Measurements from ENCODE around the gene ALG14. TPM values are rescaled to one million over a fixed set of nuclear protein-coding genes. Genes with fewer than 3 reads are reported as not detected.

ALG14 gene
- total and polyA plus RNA-seq, 4 donors = 1.0 to 16.6 (median 1.9) TPM

GRCh38 chr1:95006681-95007080 is 66.1 kb downstream of the ALG14 start:
- Histone ChIP-seq H3K27me3 (ENCODE audit: control insufficient read depth in 4 of 4, insufficient read depth in 4 of 4, low read length in 3 of 4) (no peaks in the 10 kb centered on the region), H3K27ac (ENCODE audit: low read depth in 1 of 2, low read length in 2 of 2) (no peak overlapping the region), H3K9ac (ENCODE audit: low read depth in 1 of 2, low read length in 2 of 2) (no peak overlapping the region), H3K9me3 (ENCODE audit: control insufficient read depth in 4 of 4, low read length in 3 of 4) (no peaks in the 10 kb centered on the region), H3K4me3 (ENCODE audit: low read depth in 1 of 3, low read length in 3 of 3) (no peak overlapping the region), H3K4me1 (ENCODE audit: control insufficient read depth in 4 of 4, insufficient read depth in 4 of 4, low read length in 3 of 4) (no peaks in the 10 kb centered on the region), H3K36me3 (ENCODE audit: control insufficient read depth in 4 of 4, insufficient read depth in 3 of 4, low read depth in 1 of 4, low read length in 3 of 4) (peaks cover 0 to 2% (median 0%) of the 10 kb centered on the region in 4 donors)
- TF ChIP-seq NR2F2 (IDR thresholded peaks at IDR 0.05) (no peak), SP1 (IDR thresholded peaks at IDR 0.05) (no peak), GABPA (IDR thresholded peaks at IDR 0.05 in 1 of 2, conservative IDR thresholded peaks at IDR 0.05 in 1 of 2) (no peak), JUND (IDR thresholded peaks at IDR 0.05) (no peak), FOXA2 (IDR thresholded peaks at IDR 0.05) (no peak)
- DNase-seq (ENCODE audit: low spot score) = no peak
- WGBS = 83% methylated on average over 4 of the region's 4 CpGs

DNA sequence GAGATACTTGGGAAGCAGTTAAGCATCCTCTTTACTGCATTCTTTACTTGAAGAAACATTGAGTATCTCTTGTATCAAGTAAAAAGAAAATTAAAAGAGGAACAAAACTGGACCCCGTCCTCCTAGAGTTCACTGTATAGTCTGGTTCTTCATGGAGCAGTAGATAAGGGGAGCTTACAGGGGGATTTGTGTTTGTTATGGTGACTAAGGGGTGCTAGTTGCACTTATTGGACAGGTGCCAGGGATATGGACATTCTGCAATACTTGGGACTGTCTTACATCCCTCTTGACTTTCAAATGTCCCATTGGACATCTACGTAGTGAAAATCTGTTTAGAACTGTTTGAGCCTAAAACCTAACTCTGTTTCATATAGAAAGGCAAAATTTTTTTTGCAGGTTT is 67.2 kb downstream of the ALG14 start:
- Histone ChIP-seq H3K9me3 (ENCODE audit: control insufficient read depth in 4 of 4, low read length in 3 of 4) (no peaks in the 10 kb centered on the region), H3K9ac (ENCODE audit: low read depth in 1 of 2, low read length in 2 of 2) (no peak overlapping the region), H3K36me3 (ENCODE audit: control insufficient read depth in 4 of 4, insufficient read depth in 3 of 4, low read depth in 1 of 4, low read length in 3 of 4) (peaks cover 0 to 2% (median 0%) of the 10 kb centered on the region in 4 donors), H3K27me3 (ENCODE audit: control insufficient read depth in 4 of 4, insufficient read depth in 4 of 4, low read length in 3 of 4) (no peaks in the 10 kb centered on the region), H3K4me3 (ENCODE audit: low read depth in 1 of 3, low read length in 3 of 3) (no peak overlapping the region), H3K4me1 (ENCODE audit: control insufficient read depth in 4 of 4, insufficient read depth in 4 of 4, low read length in 3 of 4) (no peaks in the 10 kb centered on the region), H3K27ac (ENCODE audit: low read depth in 1 of 2, low read length in 2 of 2) (no peak overlapping the region)
- TF ChIP-seq, protein P1, sequence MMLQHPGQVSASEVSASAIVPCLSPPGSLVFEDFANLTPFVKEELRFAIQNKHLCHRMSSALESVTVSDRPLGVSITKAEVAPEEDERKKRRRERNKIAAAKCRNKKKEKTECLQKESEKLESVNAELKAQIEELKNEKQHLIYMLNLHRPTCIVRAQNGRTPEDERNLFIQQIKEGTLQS (IDR thresholded peaks at IDR 0.05) = no peak
- TF ChIP-seq FOXA1 (IDR thresholded peaks at IDR 0.05) = no peak
- TF ChIP-seq, protein P2, sequence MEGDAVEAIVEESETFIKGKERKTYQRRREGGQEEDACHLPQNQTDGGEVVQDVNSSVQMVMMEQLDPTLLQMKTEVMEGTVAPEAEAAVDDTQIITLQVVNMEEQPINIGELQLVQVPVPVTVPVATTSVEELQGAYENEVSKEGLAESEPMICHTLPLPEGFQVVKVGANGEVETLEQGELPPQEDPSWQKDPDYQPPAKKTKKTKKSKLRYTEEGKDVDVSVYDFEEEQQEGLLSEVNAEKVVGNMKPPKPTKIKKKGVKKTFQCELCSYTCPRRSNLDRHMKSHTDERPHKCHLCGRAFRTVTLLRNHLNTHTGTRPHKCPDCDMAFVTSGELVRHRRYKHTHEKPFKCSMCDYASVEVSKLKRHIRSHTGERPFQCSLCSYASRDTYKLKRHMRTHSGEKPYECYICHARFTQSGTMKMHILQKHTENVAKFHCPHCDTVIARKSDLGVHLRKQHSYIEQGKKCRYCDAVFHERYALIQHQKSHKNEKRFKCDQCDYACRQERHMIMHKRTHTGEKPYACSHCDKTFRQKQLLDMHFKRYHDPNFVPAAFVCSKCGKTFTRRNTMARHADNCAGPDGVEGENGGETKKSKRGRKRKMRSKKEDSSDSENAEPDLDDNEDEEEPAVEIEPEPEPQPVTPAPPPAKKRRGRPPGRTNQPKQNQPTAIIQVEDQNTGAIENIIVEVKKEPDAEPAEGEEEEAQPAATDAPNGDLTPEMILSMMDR (IDR thresholded peaks at IDR 0.05; ENCODE audit: low read depth, low read length, missing input control) = no peak
- TF ChIP-seq EGR1 (IDR thresholded peaks at IDR 0.05; ENCODE audit: low read depth in 2 of 2) = no peak
- WGBS = 96% methylated on average over 2 of the region's 2 CpGs
- no peak for DNase-seq (ENCODE audit: low spot score)

DNA sequence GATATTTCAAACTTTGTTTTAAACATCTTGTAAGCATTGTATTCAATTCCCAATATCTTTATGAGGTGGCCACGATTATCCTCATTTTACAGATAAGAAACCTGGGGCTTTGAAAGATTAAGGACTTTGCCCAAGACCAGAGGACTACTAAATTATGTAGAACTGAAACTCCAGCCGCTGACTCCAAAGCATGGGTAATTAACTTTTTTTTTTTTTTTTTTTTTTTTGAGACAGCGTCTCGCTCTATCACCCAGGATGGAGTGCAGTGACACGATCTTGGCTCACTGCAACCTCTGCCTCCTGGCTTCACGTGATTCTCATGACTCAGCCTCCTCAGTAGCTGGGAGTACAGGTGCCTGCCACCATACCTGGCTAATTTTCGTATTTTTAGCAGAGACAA is 68.7 kb downstream of the ALG14 start:
- no peak overlapping the region for H3K27ac ChIP-seq (ENCODE audit: low read depth in 1 of 2, low read length in 2 of 2)

More for the DNA sequence above, 68.7 kb downstream of the ALG14 start:
- Histone ChIP-seq H3K36me3 (ENCODE audit: control insufficient read depth in 4 of 4, insufficient read depth in 3 of 4, low read depth in 1 of 4, low read length in 3 of 4) (peaks cover 0 to 2% (median 0%) of the 10 kb centered on the region in 4 donors), H3K4me1 (ENCODE audit: control insufficient read depth in 4 of 4, insufficient read depth in 4 of 4, low read length in 3 of 4) (no peaks in the 10 kb centered on the region), H3K27me3 (ENCODE audit: control insufficient read depth in 4 of 4, insufficient read depth in 4 of 4, low read length in 3 of 4) (no peaks in the 10 kb centered on the region), H3K9ac (ENCODE audit: low read depth in 1 of 2, low read length in 2 of 2) (no peak overlapping the region), H3K9me3 (ENCODE audit: control insufficient read depth in 4 of 4, low read length in 3 of 4) (no peaks in the 10 kb centered on the region), H3K4me3 (ENCODE audit: low read depth in 1 of 3, low read length in 3 of 3) (no peak overlapping the region)
- 92% methylated on average over 7 of the region's 7 CpGs for WGBS
- TF ChIP-seq RAD21 (IDR thresholded peaks at IDR 0.05) (no peak), RXRA (IDR thresholded peaks at IDR 0.05) (no peak), EGR1 (IDR thresholded peaks at IDR 0.05; ENCODE audit: low read depth in 2 of 2) (no peak), JUND (IDR thresholded peaks at IDR 0.05) (no peak), FOXA1 (IDR thresholded peaks at IDR 0.05) (no peak), YY1 (IDR thresholded peaks at IDR 0.05) (no peak), FOXA2 (IDR thresholded peaks at IDR 0.05) (no peak)
- TF ChIP-seq, protein P1 (IDR thresholded peaks at IDR 0.05) = no peak
- TF ChIP-seq, protein P3, sequence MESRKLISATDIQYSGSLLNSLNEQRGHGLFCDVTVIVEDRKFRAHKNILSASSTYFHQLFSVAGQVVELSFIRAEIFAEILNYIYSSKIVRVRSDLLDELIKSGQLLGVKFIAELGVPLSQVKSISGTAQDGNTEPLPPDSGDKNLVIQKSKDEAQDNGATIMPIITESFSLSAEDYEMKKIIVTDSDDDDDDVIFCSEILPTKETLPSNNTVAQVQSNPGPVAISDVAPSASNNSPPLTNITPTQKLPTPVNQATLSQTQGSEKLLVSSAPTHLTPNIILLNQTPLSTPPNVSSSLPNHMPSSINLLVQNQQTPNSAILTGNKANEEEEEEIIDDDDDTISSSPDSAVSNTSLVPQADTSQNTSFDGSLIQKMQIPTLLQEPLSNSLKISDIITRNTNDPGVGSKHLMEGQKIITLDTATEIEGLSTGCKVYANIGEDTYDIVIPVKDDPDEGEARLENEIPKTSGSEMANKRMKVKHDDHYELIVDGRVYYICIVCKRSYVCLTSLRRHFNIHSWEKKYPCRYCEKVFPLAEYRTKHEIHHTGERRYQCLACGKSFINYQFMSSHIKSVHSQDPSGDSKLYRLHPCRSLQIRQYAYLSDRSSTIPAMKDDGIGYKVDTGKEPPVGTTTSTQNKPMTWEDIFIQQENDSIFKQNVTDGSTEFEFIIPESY (IDR thresholded peaks at IDR 0.05) = no peak
- DNase-seq (ENCODE audit: low spot score) = no peak
